HUES48 (cell line): ENCODE results near the gene MYO3B.
A peak's percentile ranks its signal among the peaks of the same experiment; 100 is the strongest.
"Not testable (repeated sequence)": the region's sequence is repeated elsewhere in the genome, so short reads cannot be mapped to it uniquely, and the experiment has no call there.

Experiments used
- H3K27ac ChIP-seq: one replicate; pipeline ENCODE4 v1.7.0; 2013; ENCODE audit warnings: low read depth, low read length, inconsistent platforms
- H3K27me3 ChIP-seq: 2 replicates; pipeline ENCODE4 v1.6.1; 2013; ENCODE audit warnings: mild to moderate bottlenecking, low read length; ENCODE audit not compliant: control insufficient read depth, insufficient read depth
- H3K36me3 ChIP-seq: 2 replicates; pipeline ENCODE4 v1.6.1; 2013; ENCODE audit warnings: low read length; ENCODE audit not compliant: control insufficient read depth, insufficient read depth
- H3K4me1 ChIP-seq: 2 replicates; pipeline ENCODE4 v1.6.1; 2013; ENCODE audit warnings: mild to moderate bottlenecking, low read length; ENCODE audit not compliant: control insufficient read depth, insufficient read depth
- H3K4me3 ChIP-seq: 2 replicates; pipeline ENCODE4 v1.5.1; 2013; ENCODE audit warnings: mild to moderate bottlenecking, low read depth, low read length
- H3K9ac ChIP-seq: 2 replicates; pipeline ENCODE4 v1.6.1; 2013; ENCODE audit warnings: mild to moderate bottlenecking, low read depth, low read length, moderate library complexity
- H3K9me3 ChIP-seq: 2 replicates; pipeline ENCODE4 v1.6.1; 2013; ENCODE audit warnings: low read length; ENCODE audit not compliant: control insufficient read depth, insufficient read depth

The MYO3B gene

GRCh38 chr2:170212625-170213280 lies 34.8 kb downstream of the MYO3B start:
- H3K9me3 ChIP-seq = peaks cover 33% of the 10 kb centered on the region
- H3K4me1 ChIP-seq = peaks cover 44% of the 10 kb centered on the region
- H3K4me3 ChIP-seq = no peak overlapping the region
- peak overlapping the region; percentile 37 for H3K27ac ChIP-seq
- no peak overlapping the region for H3K9ac ChIP-seq
- H3K27me3 ChIP-seq = no peaks in the 10 kb centered on the region
- H3K36me3 ChIP-seq = no peaks in the 10 kb centered on the region

DNA sequence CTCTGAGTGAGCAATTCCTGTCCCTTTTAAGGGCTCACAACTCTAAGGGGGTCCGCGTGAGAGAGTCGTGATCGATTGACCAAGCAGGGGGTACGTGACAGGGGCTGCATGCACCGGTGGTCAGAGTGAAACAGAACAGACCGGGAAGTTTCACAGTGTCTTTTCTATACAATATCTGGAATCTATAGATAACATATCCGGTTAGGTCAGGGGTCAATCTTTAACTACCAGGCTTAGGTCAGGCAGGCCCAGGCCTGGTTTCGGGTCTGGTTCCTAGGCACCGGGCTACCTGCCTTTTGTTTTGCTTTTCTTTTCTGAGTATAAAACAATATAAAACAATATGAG lies 35.3 kb downstream of the MYO3B start:
- Histone ChIP-seq H3K27ac (peak overlapping the region; percentile 95), H3K9me3 (peaks cover 28% of the 10 kb centered on the region), H3K4me1 (peaks cover 44% of the 10 kb centered on the region)
- H3K4me3 ChIP-seq, H3K27me3 ChIP-seq, H3K36me3 ChIP-seq, H3K9ac ChIP-seq: not testable (repeated sequence)

- Histone ChIP-seq H3K36me3 (no peaks in the 10 kb centered on the region), H3K9me3 (peaks cover 26% of the 10 kb centered on the region), H3K4me1 (peaks cover 44% of the 10 kb centered on the region), H3K27me3 (no peaks in the 10 kb centered on the region), H3K4me3 (no peak overlapping the region), H3K27ac (peak overlapping the region; percentile 95), H3K9ac (no peak overlapping the region)
These were observed 35.7 kb downstream of the MYO3B start for GRCh38 chr2:170213651-170214050.

DNA sequence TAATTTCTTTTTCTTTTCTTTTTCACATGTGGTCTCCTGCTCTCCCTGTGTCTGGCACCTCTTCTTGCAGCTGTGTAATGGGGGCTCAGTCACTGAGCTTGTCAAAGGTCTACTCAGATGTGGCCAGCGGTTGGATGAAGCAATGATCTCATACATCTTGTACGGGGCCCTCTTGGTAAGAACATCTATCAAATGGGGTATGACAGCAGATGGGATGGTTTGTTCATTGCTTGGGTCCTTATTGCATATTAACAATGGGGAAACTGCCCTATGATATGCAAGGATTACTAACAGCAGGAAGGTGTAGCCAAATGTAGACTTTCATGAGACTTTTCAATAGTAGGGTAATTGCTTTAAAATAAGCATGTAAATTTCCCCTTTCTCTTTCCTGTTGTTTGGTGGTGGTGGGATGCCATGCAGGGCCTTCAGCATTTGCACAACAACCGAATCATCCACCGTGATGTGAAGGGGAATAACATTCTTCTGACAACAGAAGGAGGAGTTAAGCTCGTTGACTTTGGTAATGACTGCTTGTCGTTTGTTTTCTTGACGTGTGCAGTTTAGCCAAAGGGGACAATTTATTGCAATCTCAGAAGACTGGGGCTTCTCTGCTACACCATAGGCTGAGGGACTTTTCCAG lies 36.5 kb downstream of the MYO3B start:
- Histone ChIP-seq H3K4me3 (peak overlapping the region; percentile 17), H3K4me1 (peaks cover 44% of the 10 kb centered on the region), H3K36me3 (no peaks in the 10 kb centered on the region), H3K27ac (peak overlapping the region; percentile 95), H3K9me3 (peaks cover 18% of the 10 kb centered on the region), H3K9ac (peak overlapping the region; percentile 4; the same call in 1 of the 2 replicates), H3K27me3 (no peaks in the 10 kb centered on the region)

DNA sequence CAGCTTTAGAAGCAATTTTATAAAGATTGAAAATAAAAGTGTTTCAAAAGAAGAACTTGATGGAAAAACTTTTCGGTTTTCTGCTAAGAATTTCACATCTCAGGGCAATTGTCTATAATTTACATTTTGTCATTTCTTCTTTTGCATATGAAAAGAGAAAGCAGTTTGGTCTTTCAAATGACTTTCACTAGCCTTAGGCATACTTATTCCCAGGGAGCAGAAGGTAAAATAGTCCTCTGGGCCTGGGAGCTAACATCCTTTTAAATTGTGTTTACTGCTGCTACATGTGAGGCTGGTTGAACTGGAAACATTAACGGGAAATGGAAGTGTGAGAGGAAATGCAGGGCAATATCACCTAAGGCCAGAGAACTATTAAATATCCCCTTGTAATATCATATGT lies 37.1 kb downstream of the MYO3B start:
- Histone ChIP-seq H3K9me3 (peaks cover 13% of the 10 kb centered on the region), H3K4me1 (peaks cover 44% of the 10 kb centered on the region), H3K27me3 (no peaks in the 10 kb centered on the region), H3K9ac (peak overlapping the region; percentile 25; the same call in 1 of the 2 replicates), H3K27ac (peak overlapping the region; percentile 95), H3K36me3 (no peaks in the 10 kb centered on the region), H3K4me3 (peak overlapping the region; percentile 17)

DNA sequence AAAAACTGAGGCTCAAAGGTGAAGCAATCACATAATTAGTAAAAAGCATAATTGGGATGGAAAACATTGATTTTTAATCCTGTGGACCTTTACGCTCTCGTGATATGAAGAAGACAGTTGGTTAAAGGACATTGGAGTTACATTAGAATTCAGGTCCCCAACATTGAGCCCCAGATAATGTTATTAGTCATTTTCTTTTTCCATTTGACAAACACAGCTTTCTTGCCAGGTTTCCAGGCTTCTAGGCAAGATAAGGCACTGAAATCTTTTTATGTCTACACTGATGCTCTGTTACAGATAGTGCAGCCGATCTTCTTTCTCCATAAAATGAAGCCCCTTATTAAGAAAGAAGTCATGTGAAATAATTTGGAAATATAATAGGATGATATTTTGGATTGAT lies 38.5 kb downstream of the MYO3B start:
- Histone ChIP-seq H3K27me3 (no peaks in the 10 kb centered on the region), H3K9me3 (peaks cover 2% of the 10 kb centered on the region), H3K27ac (peak overlapping the region; percentile 95), H3K36me3 (no peaks in the 10 kb centered on the region), H3K9ac (no peak overlapping the region), H3K4me3 (no peak overlapping the region), H3K4me1 (peaks cover 44% of the 10 kb centered on the region)

- Histone ChIP-seq H3K9ac (no peak overlapping the region), H3K27me3 (no peaks in the 10 kb centered on the region), H3K27ac (peak overlapping the region; percentile 95), H3K4me3 (no peak overlapping the region), H3K36me3 (no peaks in the 10 kb centered on the region), H3K9me3 (no peaks in the 10 kb centered on the region), H3K4me1 (peaks cover 47% of the 10 kb centered on the region)
These were observed 39.0 kb downstream of the MYO3B start for GRCh38 chr2:170216981-170217380.

DNA sequence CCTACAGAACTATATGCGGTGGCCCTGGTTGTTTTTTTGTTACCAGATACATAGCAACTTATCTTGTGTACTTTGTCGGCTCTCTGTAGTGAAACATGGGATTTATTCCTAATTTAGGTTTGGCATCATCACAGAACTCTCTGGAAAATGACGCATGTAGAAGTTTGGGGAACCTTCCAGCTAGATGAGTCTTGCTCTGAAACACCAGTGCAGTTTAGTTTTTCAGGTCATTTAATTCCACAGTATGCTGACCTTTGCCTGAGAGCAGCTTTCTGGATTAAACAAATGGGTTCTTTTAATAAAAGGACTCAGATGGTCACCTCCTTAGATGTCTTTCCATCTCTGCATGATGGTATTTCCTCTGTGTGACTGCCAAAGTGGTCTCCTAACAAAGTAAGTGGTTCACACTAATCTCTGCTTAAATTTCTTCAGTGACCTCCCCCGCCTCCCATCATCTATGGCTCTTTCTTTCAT lies 39.9 kb downstream of the MYO3B start:
- H3K36me3 ChIP-seq = no peaks in the 10 kb centered on the region
- no peak overlapping the region for H3K27ac ChIP-seq
- H3K27me3 ChIP-seq = no peaks in the 10 kb centered on the region
- no peaks in the 10 kb centered on the region for H3K9me3 ChIP-seq
- peaks cover 50% of the 10 kb centered on the region for H3K4me1 ChIP-seq
- no peak overlapping the region for H3K4me3 ChIP-seq
- H3K9ac ChIP-seq = no peak overlapping the region

DNA sequence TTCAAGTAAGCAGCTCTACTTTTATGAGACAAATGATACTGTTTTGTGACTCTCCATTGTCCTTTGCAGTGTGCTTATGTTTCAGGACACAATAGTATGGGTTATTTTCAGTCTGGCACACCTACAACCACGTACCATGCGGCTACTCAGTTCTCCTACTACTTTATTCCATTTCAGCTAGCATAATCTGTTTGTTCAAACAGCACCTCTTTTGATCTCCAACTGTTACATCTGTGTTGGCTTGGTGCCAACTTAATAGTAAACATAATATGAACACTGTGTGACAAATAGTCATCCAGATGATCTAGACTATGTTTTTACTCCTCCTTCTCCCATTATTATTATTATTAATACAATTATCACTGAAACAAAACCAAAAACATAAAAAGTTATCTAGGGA lies 40.5 kb downstream of the MYO3B start:
- no peaks in the 10 kb centered on the region for H3K36me3 ChIP-seq
- no peak overlapping the region for H3K27ac ChIP-seq
- peaks cover 49% of the 10 kb centered on the region for H3K4me1 ChIP-seq
- no peaks in the 10 kb centered on the region for H3K27me3 ChIP-seq
- no peak overlapping the region for H3K9ac ChIP-seq
- H3K9me3 ChIP-seq = no peaks in the 10 kb centered on the region
- H3K4me3 ChIP-seq = no peak overlapping the region

- Histone ChIP-seq H3K9ac (no peak overlapping the region), H3K27me3 (no peaks in the 10 kb centered on the region), H3K4me1 (peaks cover 46% of the 10 kb centered on the region), H3K9me3 (no peaks in the 10 kb centered on the region), H3K27ac (no peak overlapping the region), H3K4me3 (no peak overlapping the region), H3K36me3 (no peaks in the 10 kb centered on the region)
These were observed 41.0 kb downstream of the MYO3B start for GRCh38 chr2:170218931-170219330.
